Measurements from ENCODE around the gene AOPEP. TPM values are rescaled to one million over a fixed set of nuclear protein-coding genes. Genes with fewer than 3 reads are reported as not detected.

The AOPEP gene
- total and polyA plus RNA-seq, 2 of the 13 experiments (the other 11 are each of a cell fraction or from before 2014, with no cell fraction given), result 22.2 to 41.6 TPM

- CTCF ChIA-PET (ENCODE audit: low intra/inter-chr PET ratio, low total read pairs), result no interaction called here
- H3K79me2 ChIP-seq (ENCODE audit: insufficient read depth, low read length), result peaks cover 98% of the 10 kb centered on the region
- H3K9me3 ChIP-seq (ENCODE audit: low read length), result no peaks in the 10 kb centered on the region
- H2AFZ ChIP-seq (ENCODE audit: low read length), result no peak overlapping the region
- H3K36me3 ChIP-seq (replicated peaks in 1 of 2; ENCODE audit: control insufficient read depth in 1 of 2, insufficient read depth in 2 of 2, low read length in 2 of 2), result peaks cover 11 to 46% of the 10 kb centered on the region in 2 experiments; a peak in 4 of 5 replicates
- H3K27me3 ChIP-seq (ENCODE audit: control insufficient read depth in 1 of 2, insufficient read depth in 2 of 2, low read length in 2 of 2), result no peaks in the 10 kb centered on the region
- H3K4me2 ChIP-seq (ENCODE audit: low read depth, low read length), result no peak overlapping the region; the same call in 1 of the 2 replicates
- H4K20me1 ChIP-seq (ENCODE audit: insufficient read depth, low read length), result peaks cover 63% of the 10 kb centered on the region
- TF ChIP-seq ZNF770 (CRISPR knock-in tag; IDR thresholded peaks at IDR 0.05), result peak; percentile 87
- no peak for TF ChIP-seq ATF4 (CRISPR knock-in tag; IDR thresholded peaks at IDR 0.05)
- TF ChIP-seq ZNF121 (CRISPR knock-in tag; IDR thresholded peaks at IDR 0.05), result peak; percentile 69
- POLR2A ChIA-PET, result interaction anchor here (0.9 to 2.4 kb wide), 5 partner anchors 8 to 64 kb away, joined by 3 to 9 read pairs (median 4); no protein-coding TSS in a partner anchor
- DNase-seq (ENCODE audit: low spot score) (no peak), FAIRE-seq (no peak), ATAC-seq (no peak)
- no peak overlapping the region for H3K4me3 ChIP-seq (replicated peaks in 1 of 3; ENCODE audit: insufficient read depth in 1 of 3, low read depth in 2 of 3, low read length in 3 of 3)
- in situ Hi-C loops (cut with HindIII; ENCODE audit: extremely low pct_ligation_motif_present, low pct_unique_long_range_greater_than_20kb) (no loop called here), intact Hi-C loops (cut with micrococcal nuclease; ENCODE audit: unreplicated experiment) (no loop called here)
- 93% methylated on average over 5 of the region's 5 CpGs for WGBS (ENCODE audit: low lambda C conversion rate)
- H3K4me1 ChIP-seq (ENCODE audit: insufficient read depth, low read length), result peaks cover 100% of the 10 kb centered on the region
- no peak overlapping the region for H3K27ac ChIP-seq (ENCODE audit: extremely low read length, insufficient read depth, low read length)
- no TSS peak for BruUV-seq (replicated peaks)
- no peak overlapping the region for H3K9ac ChIP-seq (ENCODE audit: insufficient read depth, low read depth, low read length)
Observed at GRCh38 chr9:95053611-95054570, 327.4 kb downstream of the AOPEP start.
